HG03457 (cell line): ENCODE measurements around the gene CYP27A1.

Experiments
- ATAC-seq: cut with Tn5 transposase; IDR thresholded peaks from one replicate; pipeline ENCODE4 v1.9.1; 2021; ENCODE audit warnings: moderate number of reproducible peaks; ENCODE audit not compliant: unreplicated experiment

CYP27A1 gene

DNA sequence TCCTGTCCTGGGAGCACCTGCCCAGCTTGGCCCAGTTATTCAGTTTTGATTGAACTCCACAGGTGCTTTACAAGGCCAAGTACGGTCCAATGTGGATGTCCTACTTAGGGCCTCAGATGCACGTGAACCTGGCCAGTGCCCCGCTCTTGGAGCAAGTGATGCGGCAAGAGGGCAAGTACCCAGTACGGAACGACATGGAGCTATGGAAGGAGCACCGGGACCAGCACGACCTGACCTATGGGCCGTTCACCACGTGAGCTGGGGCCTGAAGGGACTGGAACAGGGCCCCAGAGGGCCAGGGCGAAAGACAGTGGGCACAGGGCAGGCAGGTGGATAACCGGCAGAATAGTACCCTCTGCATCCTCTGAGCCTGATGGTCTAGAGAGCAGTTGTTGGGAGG lies 27.6 kb downstream of the CYP27A1 start:
- no peak for ATAC-seq

GRCh38 chr2:218810256-218810655 lies 28.3 kb downstream of the CYP27A1 start:
- no peak for ATAC-seq

DNA sequence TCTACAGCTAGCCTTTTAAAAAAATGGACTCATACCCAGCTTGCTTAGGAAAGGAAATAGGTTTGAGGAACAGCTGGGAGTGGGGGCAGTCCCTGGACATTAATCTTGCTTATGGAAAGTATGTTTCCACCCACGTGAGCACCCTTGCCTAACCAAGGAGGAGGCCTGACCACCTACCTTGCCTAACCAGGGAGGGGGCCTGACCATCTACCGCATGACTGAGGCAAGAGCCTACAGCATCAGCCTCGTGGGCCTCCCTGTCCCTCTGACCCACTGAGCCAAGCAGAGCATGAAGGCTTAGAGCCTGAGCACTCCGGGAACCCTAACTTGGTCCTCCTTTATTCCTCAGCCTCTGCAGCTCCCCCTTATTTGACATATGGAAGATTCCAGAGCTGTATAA lies 29.4 kb downstream of the CYP27A1 start:
- ATAC-seq, result no peak

- ATAC-seq, result no peak
These were observed 30.3 kb downstream of the CYP27A1 start for GRCh38 chr2:218812096-218812815.

GRCh38 chr2:218812861-218813260 lies 30.9 kb downstream of the CYP27A1 start:
- no peak for ATAC-seq

DNA sequence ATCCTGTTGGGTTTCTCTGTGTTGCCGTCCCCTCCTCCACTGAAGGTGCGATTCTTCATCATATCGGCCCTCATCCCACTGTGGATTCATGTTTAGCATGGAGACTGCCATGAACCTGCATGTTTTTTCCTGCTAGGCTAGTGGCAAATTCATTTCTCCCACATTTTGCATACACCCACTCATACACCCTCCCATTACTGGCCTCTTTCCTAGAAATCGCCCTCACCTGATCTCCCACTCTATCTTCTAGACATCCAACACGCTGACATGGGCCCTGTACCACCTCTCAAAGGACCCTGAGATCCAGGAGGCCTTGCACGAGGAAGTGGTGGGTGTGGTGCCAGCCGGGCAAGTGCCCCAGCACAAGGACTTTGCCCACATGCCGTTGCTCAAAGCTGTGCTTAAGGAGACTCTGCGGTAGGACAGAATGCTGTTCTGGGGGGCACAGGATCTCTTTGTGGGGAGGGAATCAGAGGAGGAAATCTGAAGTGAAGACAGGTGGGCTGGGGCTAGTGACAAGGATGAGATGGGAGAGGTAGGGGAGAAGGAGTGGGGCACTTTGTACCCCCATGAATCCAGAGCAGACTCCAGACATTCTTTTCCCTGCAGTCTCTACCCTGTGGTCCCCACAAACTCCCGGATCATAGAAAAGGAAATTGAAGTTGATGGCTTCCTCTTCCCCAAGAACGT lies 32.0 kb downstream of the CYP27A1 start:
- no peak for ATAC-seq

DNA sequence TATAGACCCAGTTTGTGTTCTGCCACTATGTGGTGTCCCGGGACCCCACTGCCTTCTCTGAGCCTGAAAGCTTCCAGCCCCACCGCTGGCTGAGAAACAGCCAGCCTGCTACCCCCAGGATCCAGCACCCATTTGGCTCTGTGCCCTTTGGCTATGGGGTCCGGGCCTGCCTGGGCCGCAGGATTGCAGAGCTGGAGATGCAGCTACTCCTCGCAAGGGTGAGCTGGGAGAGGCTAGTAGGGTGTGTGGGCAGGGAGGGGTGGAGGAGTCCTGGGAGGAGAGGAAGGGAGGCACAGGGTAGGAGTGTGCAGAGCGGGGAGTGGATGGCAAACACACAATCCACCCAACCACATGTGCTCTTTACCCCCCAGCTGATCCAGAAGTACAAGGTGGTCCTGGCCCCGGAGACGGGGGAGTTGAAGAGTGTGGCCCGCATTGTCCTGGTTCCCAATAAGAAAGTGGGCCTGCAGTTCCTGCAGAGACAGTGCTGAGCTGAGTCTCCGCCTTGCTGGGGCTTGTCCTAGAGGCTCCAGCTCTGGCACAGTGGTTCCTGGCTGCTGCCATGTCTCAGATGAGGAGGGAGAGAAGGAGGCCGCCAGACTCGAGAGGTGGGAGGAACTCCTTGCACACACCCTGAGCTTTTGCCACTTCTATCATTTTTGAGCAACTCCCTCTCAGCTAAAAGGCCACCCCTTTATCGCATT lies 32.7 kb downstream of the CYP27A1 start:
- no peak for ATAC-seq

DNA sequence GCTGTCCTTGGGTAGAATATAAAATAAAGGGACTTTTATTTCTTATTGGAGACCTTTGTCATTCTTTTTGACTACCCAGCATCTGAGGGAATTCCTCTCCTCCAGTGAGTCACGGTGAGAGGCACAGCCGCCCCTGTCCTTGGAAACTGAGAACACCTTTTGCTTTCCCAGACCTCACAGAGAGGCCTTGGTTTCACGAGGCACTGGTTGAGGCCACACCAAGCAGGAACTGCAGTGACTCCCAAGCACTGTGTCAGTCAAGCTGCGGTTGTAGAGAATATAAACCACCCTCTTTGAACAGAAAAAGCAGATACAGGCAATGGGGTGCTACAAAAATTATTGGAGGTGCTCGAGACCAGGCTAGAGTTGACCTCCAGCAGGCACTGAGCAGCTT lies 33.3 kb downstream of the CYP27A1 start:
- no peak for ATAC-seq

DNA sequence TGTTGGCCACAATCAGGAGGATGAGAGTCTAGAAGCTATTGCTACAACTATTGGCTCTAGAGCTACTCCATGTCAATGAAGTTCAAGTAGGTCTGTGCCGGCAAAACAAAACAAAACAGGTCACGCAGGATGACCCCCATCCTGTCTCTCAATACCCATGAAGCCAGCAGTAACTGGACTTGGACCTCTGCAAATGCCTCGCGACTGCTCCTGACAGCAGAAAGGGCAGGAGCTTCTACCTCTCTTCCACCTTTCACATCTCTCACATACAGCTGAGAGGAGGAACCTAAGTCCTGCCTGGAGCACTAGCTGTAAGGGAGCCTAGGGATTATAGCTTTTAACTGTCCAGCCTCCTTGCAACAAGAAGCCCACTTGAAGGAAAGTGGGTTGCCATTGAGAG lies 33.7 kb downstream of the CYP27A1 start:
- ATAC-seq, result no peak

DNA sequence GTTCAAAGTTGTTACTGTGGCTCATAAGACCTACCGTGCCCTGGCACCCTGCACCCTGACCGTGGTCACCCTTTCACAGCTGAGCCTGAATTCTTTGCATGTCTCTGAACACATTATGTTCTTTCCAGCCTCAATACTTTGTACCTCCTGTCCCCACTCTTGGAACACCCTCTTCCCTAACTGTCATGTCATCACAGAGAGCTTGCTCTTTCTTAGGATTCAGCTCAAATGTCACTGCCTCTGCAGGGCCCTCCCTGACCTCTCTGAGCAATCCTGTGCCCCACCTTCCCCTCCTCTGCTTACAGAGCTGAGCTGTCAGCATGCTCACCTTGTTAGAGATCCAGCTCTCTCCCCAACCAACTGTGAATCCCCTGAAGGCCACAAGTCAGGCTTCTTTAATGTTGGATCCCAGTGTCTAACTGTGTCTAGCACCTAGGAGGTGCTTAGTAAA lies 34.6 kb downstream of the CYP27A1 start:
- no peak for ATAC-seq

GRCh38 chr2:218819093-218819492 lies 37.1 kb downstream of the CYP27A1 start:
- ATAC-seq, result no peak

DNA sequence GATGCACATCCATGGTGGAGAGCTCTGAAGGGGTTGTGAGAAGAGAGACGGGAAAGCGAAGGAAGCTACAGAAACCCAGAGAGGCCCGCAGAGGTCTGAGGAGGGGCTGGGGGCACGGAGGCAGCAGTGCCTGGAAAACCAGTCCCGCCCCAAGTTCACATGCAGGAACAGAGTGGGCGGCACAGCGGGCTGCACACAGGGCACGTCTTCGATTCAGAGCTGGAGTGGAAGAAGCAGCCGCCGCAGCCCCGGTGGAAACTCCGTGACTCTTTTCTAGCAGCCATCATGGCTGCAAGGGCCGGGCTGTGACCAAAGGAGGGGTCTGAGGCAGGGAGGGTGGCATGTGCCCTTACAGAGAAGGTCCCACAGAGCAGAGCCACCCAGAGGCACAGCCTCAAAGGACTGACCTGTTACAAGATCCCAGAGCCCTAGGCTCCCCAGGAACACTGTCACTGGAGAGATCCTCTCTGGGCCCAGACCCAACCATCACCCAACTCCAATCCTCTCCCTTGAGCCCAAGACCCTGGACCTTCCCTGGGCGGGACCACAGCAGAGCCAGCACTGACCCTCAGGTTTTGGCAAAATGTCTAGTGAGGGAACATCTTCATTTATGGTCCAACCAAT lies 38.9 kb downstream of the CYP27A1 start:
- ATAC-seq, result no peak

- no peak for ATAC-seq
These were observed 39.8 kb downstream of the CYP27A1 start for GRCh38 chr2:218821605-218822211.

GRCh38 chr2:218822622-218823021 lies 40.7 kb downstream of the CYP27A1 start:
- ATAC-seq, result no peak

DNA sequence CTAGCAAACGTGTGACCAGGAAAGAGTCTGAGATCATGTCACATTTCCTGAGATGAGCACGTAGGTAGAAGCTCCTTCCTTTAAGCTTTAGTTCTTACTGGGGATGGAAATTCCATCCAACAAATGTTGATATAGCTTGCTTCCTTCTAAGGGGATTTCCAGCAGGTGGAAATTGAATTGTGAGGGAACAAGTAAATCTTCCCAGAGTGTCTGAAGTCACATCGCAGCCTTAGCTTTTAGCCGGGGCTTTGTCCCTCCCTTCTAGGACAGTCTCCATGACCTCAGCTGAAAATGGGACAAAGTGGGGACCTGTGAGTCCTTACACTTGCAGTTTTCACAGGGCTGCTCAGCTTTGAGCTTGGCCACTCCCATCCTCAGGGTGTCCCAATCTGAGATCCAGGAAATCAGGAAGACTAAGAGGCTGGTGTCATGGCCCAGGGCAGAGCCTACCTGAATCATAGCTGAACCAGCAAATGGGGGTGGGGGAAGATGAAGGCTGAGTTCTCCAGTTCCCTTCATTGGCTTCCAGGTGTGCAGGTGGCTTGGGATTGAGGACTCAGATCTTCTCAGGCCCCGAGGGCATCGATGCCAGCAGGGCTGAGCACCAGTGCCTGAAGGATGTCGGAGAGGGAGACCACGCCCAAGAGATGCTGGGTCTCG lies 41.4 kb downstream of the CYP27A1 start:
- ATAC-seq, result no peak

DNA sequence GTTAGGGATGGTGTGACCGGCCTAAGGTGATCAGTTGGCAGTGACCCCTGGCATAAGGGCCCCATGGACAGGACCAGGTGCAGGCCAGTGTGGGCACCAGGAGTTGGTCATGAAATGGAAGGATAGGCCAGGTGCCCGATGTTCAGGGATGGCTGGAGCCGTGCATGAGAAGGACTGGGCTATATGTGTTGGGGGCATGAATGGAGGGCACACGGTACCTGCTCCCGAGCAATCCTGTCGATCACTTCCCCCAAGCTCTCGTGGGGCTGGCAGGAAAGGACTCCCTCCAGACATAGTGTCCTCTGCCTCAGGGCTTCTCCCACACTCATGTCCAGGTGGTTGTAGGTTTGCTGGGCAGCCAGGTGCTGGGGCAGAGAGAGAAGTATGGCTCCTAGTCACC lies 42.1 kb downstream of the CYP27A1 start:
- ATAC-seq, result no peak

GRCh38 chr2:218826791-218827190 lies 44.8 kb downstream of the CYP27A1 start:
- no peak for ATAC-seq

- ATAC-seq, result no peak
These were observed 45.9 kb downstream of the CYP27A1 start for GRCh38 chr2:218827701-218828476.

- ATAC-seq, result no peak
These were observed 46.5 kb downstream of the CYP27A1 start for GRCh38 chr2:218828477-218828778.

DNA sequence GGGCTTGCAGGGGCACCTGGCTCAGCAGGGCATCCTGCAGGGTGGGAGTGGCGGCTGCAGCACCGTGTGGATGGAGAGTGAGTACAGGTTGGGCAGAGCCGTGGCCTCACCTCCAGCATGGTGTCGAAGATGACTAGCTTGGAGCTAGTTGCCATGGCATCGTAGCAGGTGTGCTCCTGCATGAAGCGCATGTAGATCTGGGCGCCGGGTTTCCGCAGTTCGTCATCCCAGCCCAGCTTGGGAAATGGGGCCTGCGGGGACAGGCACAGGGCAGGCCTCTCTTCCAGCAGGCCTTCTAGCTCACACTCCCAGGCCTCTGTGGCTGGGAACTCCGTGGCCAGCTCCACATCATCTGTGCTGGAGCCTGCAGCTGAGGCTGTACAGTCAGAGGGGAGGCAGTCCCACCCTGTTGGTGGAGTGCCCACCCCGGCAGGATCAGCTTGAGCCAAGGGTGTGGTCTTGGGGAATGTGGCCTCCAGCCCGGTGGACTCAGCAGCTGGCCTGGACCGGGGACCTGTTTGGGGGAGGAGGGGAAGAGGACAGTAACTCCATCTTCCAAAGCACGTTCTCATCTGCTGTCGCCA lies 48.0 kb downstream of the CYP27A1 start:
- ATAC-seq, result no peak
